ENCODE data around the gene MAB21L2. TPM values are rescaled to one million over a fixed set of nuclear protein-coding genes. Genes with fewer than 3 reads are reported as not detected.
A peak's percentile ranks its signal among the peaks of the same experiment; 100 is the strongest.
"Not testable (repeated sequence)": the region's sequence is repeated elsewhere in the genome, so short reads cannot be mapped to it uniquely, and the experiment has no call there.

Gene MAB21L2
- total RNA-seq, 1 experiment from 2014 or later = not detected

DNA sequence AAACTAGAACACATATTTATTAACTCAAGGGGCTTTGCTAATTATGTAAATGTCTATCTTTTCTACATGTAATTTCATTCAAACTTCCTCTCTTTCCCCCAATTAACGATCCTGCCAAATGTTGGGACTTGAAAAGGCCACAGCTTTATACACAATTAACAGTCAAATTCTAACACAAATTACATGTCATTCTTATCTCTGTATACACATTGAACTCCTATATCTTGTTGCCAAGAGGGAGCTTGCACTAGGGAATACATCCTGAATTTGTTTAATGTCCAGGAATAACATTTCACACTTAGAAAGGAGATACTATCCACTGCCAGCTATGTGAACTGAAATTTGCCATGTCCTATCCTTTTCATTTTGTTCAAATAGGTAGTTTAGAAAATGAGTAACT is 38.9 kb upstream of the MAB21L2 start:
- no peak overlapping the region for H3K4me3 ChIP-seq (ENCODE audit: low read depth, low read length)
- POLR2A ChIA-PET = no interaction called here
- Mint-ChIP-seq H3K27me3 (ENCODE audit: insufficient read depth, unreplicated experiment) (no peaks in the 10 kb centered on the region), H3K27ac (ENCODE audit: unreplicated experiment) (no peak overlapping the region), H3K9me3 (ENCODE audit: unreplicated experiment) (no peaks in the 10 kb centered on the region), H3K4me1 (ENCODE audit: low read depth, unreplicated experiment) (peaks cover 15% of the 10 kb centered on the region), H3K36me3 (ENCODE audit: insufficient read depth, unreplicated experiment) (no peaks in the 10 kb centered on the region), H3K4me3 (ENCODE audit: unreplicated experiment) (no peak overlapping the region)
- intact Hi-C loops (cut with micrococcal nuclease; ENCODE audit: unreplicated experiment) = no loop called here
- H3K27me3 ChIP-seq (replicated peaks; ENCODE audit: control insufficient read depth, insufficient read depth, low read length) = no peaks in the 10 kb centered on the region
- no peaks in the 10 kb centered on the region for H3K36me3 ChIP-seq (ENCODE audit: control insufficient read depth, insufficient read depth, low read length)
- H3K4me1 ChIP-seq = no peaks in the 10 kb centered on the region
- BruUV-seq (replicated peaks) = no TSS peak
- no peaks in the 10 kb centered on the region for H3K9me3 ChIP-seq
- no peak for DNase-seq
- TF ChIP-seq, protein P1, sequence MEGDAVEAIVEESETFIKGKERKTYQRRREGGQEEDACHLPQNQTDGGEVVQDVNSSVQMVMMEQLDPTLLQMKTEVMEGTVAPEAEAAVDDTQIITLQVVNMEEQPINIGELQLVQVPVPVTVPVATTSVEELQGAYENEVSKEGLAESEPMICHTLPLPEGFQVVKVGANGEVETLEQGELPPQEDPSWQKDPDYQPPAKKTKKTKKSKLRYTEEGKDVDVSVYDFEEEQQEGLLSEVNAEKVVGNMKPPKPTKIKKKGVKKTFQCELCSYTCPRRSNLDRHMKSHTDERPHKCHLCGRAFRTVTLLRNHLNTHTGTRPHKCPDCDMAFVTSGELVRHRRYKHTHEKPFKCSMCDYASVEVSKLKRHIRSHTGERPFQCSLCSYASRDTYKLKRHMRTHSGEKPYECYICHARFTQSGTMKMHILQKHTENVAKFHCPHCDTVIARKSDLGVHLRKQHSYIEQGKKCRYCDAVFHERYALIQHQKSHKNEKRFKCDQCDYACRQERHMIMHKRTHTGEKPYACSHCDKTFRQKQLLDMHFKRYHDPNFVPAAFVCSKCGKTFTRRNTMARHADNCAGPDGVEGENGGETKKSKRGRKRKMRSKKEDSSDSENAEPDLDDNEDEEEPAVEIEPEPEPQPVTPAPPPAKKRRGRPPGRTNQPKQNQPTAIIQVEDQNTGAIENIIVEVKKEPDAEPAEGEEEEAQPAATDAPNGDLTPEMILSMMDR (IDR thresholded peaks at IDR 0.05; ENCODE audit: insufficient read depth in 1 of 2, low read depth in 1 of 2, low read length in 1 of 2, severe bottlenecking in 1 of 2, unreplicated experiment in 1 of 2) = no peak
- CTCF ChIA-PET = no interaction called here

DNA sequence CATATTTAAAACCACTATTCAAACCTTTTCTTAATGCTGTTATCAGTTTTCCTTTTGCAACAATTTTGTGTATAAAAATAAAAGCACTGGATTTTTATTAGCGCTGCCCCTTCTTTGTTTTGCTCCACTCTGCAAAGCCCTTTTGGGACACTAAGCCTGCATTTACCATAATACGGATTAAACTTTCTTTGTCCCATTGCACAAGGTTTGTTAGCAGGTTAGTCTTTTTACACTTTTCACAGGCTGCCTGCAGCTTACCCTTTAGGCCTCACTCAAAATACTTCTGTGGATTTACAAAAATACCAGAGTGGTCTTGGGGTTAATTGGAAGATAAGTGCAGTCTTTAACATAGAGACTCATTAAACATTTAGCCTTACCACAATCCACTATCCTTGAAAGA is 35.7 kb upstream of the MAB21L2 start:
- intact Hi-C loops (cut with micrococcal nuclease; ENCODE audit: unreplicated experiment) = no loop called here
- BruUV-seq (replicated peaks) = no TSS peak
- POLR2A ChIA-PET = no interaction called here

DNA sequence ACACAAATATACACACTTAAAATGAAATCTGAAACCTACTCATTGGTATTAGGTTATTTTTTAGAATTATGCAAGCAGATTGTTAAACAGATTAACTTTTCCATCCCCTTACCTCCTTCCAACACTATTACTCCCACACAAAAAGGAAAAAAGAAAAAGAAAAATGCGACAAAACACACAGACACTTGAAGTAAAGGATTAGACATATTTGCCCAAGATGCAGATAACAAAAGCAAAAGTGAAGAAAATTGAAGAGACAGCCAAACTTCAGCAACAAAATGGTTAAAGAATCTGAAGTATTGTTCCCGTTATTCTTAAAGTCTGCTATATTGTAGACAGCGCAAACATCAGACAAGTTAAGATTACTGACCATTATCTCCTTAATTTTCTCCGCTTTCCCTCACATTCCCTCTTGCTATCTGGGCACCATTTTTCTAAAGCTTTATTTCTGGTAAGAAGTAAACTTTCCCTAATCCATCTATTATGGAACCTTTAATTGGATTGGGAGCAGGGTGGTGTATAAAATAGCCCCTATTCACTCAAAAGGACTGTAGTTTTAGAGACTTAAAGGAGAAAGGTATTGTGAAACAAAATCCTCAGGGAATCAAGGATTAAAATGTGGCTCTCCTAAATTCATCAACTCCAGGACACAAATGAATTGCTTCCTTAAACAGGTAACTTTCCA is 34.7 kb upstream of the MAB21L2 start:
- H3K27me3 ChIP-seq (replicated peaks; ENCODE audit: control insufficient read depth, insufficient read depth, low read length) = no peaks in the 10 kb centered on the region
- Mint-ChIP-seq H3K27ac (ENCODE audit: unreplicated experiment) (no peak overlapping the region), H3K9me3 (ENCODE audit: unreplicated experiment) (no peaks in the 10 kb centered on the region), H3K4me1 (ENCODE audit: low read depth, unreplicated experiment) (peaks cover 18% of the 10 kb centered on the region), H3K27me3 (ENCODE audit: insufficient read depth, unreplicated experiment) (no peaks in the 10 kb centered on the region), H3K36me3 (ENCODE audit: insufficient read depth, unreplicated experiment) (no peaks in the 10 kb centered on the region), H3K4me3 (ENCODE audit: unreplicated experiment) (no peak overlapping the region)
- H3K36me3 ChIP-seq (ENCODE audit: control insufficient read depth, insufficient read depth, low read length) = no peaks in the 10 kb centered on the region
- H3K9me3 ChIP-seq = no peaks in the 10 kb centered on the region
- H3K4me3 ChIP-seq (ENCODE audit: low read depth, low read length) = no peak overlapping the region
- no peaks in the 10 kb centered on the region for H3K4me1 ChIP-seq
- ChIA-PET CTCF (no interaction called here), POLR2A (no interaction called here)
- no TSS peak for BruUV-seq (replicated peaks)
- TF ChIP-seq, protein P1 (IDR thresholded peaks at IDR 0.05; ENCODE audit: insufficient read depth in 1 of 2, low read depth in 1 of 2, low read length in 1 of 2, severe bottlenecking in 1 of 2, unreplicated experiment in 1 of 2) = no peak
- DNase-seq = no peak
- intact Hi-C loops (cut with micrococcal nuclease; ENCODE audit: unreplicated experiment) = no loop called here

More for the DNA sequence above, 35.7 kb upstream of the MAB21L2 start:
- Mint-ChIP-seq H3K4me3 (ENCODE audit: unreplicated experiment) (no peak overlapping the region), H3K27me3 (ENCODE audit: insufficient read depth, unreplicated experiment) (no peaks in the 10 kb centered on the region), H3K9me3 (ENCODE audit: unreplicated experiment) (no peaks in the 10 kb centered on the region), H3K27ac (ENCODE audit: unreplicated experiment) (no peak overlapping the region), H3K36me3 (ENCODE audit: insufficient read depth, unreplicated experiment) (no peaks in the 10 kb centered on the region), H3K4me1 (ENCODE audit: low read depth, unreplicated experiment) (peaks cover 18% of the 10 kb centered on the region)
- no peaks in the 10 kb centered on the region for H3K4me1 ChIP-seq
- CTCF ChIA-PET = no interaction called here
- no peak for DNase-seq
- no peaks in the 10 kb centered on the region for H3K9me3 ChIP-seq
- H3K36me3 ChIP-seq (ENCODE audit: control insufficient read depth, insufficient read depth, low read length) = no peaks in the 10 kb centered on the region
- H3K4me3 ChIP-seq (ENCODE audit: low read depth, low read length) = no peak overlapping the region
- no peaks in the 10 kb centered on the region for H3K27me3 ChIP-seq (replicated peaks; ENCODE audit: control insufficient read depth, insufficient read depth, low read length)
- TF ChIP-seq, protein P1 (IDR thresholded peaks at IDR 0.05; ENCODE audit: insufficient read depth in 1 of 2, low read depth in 1 of 2, low read length in 1 of 2, severe bottlenecking in 1 of 2, unreplicated experiment in 1 of 2) = no peak

DNA sequence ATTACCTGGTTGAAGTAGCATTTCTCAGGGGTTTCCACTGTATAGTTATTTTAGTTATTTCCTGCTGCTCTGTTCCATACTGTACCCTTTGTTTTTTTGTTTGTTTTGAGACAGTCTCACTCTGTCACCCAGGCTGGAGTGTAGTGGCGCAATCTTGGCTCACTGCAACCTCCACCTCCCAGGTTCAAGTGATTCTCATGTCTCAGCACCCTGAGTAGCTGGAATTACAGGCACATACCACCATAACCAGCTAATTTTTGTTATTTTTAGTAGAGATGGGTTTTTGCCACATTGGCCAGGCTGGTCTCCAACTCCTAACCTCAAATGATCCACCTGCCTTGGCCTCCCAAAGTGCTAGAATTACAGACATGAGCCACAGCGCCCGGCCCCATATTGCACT is 24.1 kb upstream of the MAB21L2 start:
- Mint-ChIP-seq H3K36me3 (ENCODE audit: insufficient read depth, unreplicated experiment) (peaks cover 14% of the 10 kb centered on the region), H3K27ac (ENCODE audit: unreplicated experiment) (peak overlapping the region; percentile 36)
- H3K4me3 ChIP-seq (ENCODE audit: low read depth, low read length); BruUV-seq (replicated peaks); POLR2A ChIA-PET; H3K27me3 Mint-ChIP-seq (ENCODE audit: insufficient read depth, unreplicated experiment); CTCF ChIA-PET; H3K9me3 ChIP-seq; H3K4me1 ChIP-seq; H3K4me3 Mint-ChIP-seq (ENCODE audit: unreplicated experiment); H3K9me3 Mint-ChIP-seq (ENCODE audit: unreplicated experiment); H3K36me3 ChIP-seq (ENCODE audit: control insufficient read depth, insufficient read depth, low read length); DNase-seq; H3K4me1 Mint-ChIP-seq (ENCODE audit: low read depth, unreplicated experiment); H3K27me3 ChIP-seq (replicated peaks; ENCODE audit: control insufficient read depth, insufficient read depth, low read length); intact Hi-C loops (cut with micrococcal nuclease; ENCODE audit: unreplicated experiment): not testable (repeated sequence)
